Brain pericyte (primary cell): ENCODE results near the gene TENM4.

Source experiments
- DNase-seq: peaks from one replicate; pipeline ENCODE4 v3.0.0-alpha.2; 2012; ENCODE audit warnings: low read depth, low spot score

Gene TENM4

GRCh38 chr11:79419120-79419519 lies 21.7 kb downstream of the TENM4 start:
- DNase-seq, result no peak

GRCh38 chr11:79418241-79418640 lies 22.6 kb downstream of the TENM4 start:
- no peak for DNase-seq

GRCh38 chr11:79417069-79417920 lies 23.5 kb downstream of the TENM4 start:
- no peak for DNase-seq

- no peak for DNase-seq
Observed at GRCh38 chr11:79415912-79416311, 24.9 kb downstream of the TENM4 start.

GRCh38 chr11:79415411-79415810 lies 25.4 kb downstream of the TENM4 start:
- DNase-seq, result no peak

GRCh38 chr11:79414644-79415317 lies 26.0 kb downstream of the TENM4 start:
- DNase-seq, result no peak

GRCh38 chr11:79414041-79414440 lies 26.8 kb downstream of the TENM4 start:
- no peak for DNase-seq

- peak; percentile 81 for DNase-seq
Observed at GRCh38 chr11:79413268-79413667, 27.6 kb downstream of the TENM4 start.

GRCh38 chr11:79412761-79413160 lies 28.1 kb downstream of the TENM4 start:
- no peak for DNase-seq

GRCh38 chr11:79409330-79409729 lies 31.5 kb downstream of the TENM4 start:
- DNase-seq, result no peak

GRCh38 chr11:79406376-79406775 lies 34.5 kb downstream of the TENM4 start:
- no peak for DNase-seq

GRCh38 chr11:79404806-79405205 lies 36.0 kb downstream of the TENM4 start:
- no peak for DNase-seq

GRCh38 chr11:79404325-79404724 lies 36.5 kb downstream of the TENM4 start:
- no peak for DNase-seq

- no peak for DNase-seq
Observed at GRCh38 chr11:79403839-79404238, 37.0 kb downstream of the TENM4 start.

GRCh38 chr11:79402912-79403311 lies 37.9 kb downstream of the TENM4 start:
- DNase-seq, result no peak

GRCh38 chr11:79400717-79401330 lies 40.0 kb downstream of the TENM4 start:
- no peak for DNase-seq

GRCh38 chr11:79400206-79400605 lies 40.6 kb downstream of the TENM4 start:
- no peak for DNase-seq

- DNase-seq, result no peak
Observed at GRCh38 chr11:79397252-79397651, 43.6 kb downstream of the TENM4 start.

GRCh38 chr11:79396674-79397073 lies 44.2 kb downstream of the TENM4 start:
- no peak for DNase-seq

- DNase-seq, result no peak
Observed at GRCh38 chr11:79396001-79396400, 44.8 kb downstream of the TENM4 start.

- DNase-seq, result no peak
Observed at GRCh38 chr11:79393362-79394043, 47.3 kb downstream of the TENM4 start.

- DNase-seq, result no peak
Observed at GRCh38 chr11:79392161-79392560, 48.7 kb downstream of the TENM4 start.
